ENCODE data around the gene USP40.

Gene USP40

GRCh38 chr2:233444501-233444900 lies 122.1 kb downstream of the USP40 start:
- no peak for DNase-seq (ENCODE audit: low read depth in 2 of 2)

DNA sequence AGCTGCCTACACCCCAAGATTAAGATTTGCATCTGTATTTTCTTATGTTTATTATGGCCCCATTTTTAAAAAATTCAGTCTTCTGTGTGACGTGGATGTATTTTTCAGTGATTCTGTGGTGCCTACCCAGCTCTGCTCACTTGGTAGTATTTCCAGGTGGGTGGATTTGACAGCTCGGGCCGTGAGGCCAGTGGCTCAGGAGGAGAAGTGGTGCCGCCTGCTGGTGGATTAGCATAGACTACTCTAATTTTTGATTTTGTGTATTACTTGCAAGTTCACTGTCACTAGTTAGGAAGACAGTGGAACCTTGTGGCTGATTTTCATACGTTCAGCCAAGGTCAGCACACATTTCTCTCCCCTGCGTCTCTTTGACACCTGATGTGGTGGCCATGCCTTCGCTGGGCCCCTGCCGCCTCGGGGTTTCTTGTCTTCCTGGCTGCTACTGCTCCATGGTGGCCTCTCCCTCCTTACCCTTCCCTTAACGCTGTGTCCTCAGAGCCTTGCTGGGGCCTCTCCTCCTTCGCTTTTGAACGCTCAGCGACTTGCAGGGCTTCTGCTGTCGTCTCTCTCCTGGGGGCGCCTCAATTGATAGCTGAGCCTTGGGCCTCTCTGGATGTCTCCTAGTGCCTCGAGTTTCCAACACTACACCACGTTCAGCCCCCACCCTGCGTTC lies 122.9 kb downstream of the USP40 start:
- peak; percentile 60 to 77 for DNase-seq (ENCODE audit: low read depth in 2 of 2)

- no peak for DNase-seq (ENCODE audit: low read depth in 2 of 2)
Measured at GRCh38 chr2:233442028-233442310, 124.6 kb downstream of the USP40 start.

- no peak for DNase-seq (ENCODE audit: low read depth in 2 of 2)
Measured at GRCh38 chr2:233441161-233442027, 125.2 kb downstream of the USP40 start.

DNA sequence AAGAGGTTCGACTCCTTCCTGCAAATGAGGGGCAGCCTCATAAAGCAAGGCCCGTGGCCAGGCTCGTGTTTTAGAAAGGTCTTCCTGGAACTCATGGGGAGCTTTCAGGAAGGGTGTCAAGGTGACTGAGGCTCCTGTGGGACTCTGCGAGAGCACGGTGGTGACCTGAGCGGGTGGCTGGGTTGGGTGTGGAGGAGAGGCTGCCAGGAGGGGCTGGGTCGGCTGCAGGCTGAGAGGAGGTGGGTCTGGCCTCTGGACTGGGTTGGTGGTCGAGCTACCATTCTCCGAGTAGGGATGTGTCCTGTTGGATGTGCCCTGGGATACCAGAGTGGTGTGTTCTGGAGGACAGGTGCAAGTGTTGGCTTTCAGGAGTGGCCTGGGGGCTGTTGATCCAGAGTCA lies 125.9 kb downstream of the USP40 start:
- DNase-seq (ENCODE audit: low read depth in 2 of 2) = no peak

DNA sequence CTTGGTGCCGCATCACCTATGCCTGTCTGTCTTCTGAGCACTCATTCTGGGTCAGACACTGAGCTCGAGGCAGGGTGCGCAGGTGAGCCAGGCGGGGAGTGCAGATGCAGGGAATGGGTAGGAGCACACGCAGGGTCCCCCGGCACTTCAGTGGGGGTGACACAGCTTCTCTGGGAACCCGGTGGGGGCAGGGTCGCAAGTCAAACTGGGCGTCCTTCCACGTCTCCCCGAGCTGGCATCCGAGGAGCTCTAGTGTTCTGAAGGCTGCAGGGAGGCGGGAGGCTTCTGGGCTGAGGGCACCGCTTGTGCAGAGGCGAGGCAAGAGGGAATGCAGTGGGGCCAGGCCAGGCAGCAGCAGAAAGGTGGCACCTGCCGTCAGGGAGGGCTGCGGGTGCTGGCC lies 126.3 kb downstream of the USP40 start:
- DNase-seq (ENCODE audit: low read depth in 2 of 2) = no peak

- no peak for DNase-seq (ENCODE audit: low read depth in 2 of 2)
Measured at GRCh38 chr2:233439191-233439590, 127.4 kb downstream of the USP40 start.

- no peak for DNase-seq (ENCODE audit: low read depth in 2 of 2)
Measured at GRCh38 chr2:233438573-233439147, 127.9 kb downstream of the USP40 start.

- DNase-seq (ENCODE audit: low read depth in 2 of 2) = no peak
Measured at GRCh38 chr2:233437439-233437955, 129.1 kb downstream of the USP40 start.

DNA sequence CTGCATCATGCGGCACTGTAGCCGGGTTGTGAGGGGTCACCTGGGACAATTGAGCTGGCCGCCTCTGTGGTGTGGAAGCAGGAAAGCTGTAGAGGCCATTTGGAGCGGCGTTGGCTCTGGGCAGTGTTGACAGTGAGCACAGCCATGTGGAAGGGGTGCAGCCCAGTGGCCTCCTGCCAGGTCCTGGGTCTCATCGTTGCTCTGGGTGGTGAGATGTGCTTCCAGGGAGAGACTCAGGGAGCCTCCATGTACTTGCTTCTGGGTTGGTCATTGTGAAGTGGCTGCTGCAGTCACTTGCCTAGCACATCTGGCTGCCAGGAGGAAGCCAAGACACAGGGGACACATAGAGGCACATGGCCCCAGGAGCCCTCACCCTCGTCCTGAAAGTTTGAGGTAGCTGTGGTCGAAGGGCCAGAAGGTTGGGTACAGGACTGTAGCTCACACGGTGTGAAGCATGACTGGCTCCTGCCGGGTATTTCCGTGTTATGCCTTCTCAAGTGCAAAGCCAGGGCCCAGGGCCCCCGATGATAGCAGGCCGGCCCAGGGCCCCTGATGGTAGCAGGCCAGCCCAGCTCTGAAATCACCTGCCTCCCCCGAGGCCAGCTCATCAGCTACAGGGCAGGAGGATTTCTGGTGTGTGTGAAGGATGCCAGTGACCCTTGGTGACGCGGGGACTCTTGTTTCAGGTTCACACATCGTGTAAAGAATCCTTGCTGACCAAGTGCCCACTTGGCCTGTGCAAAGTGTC lies 129.7 kb downstream of the USP40 start:
- no peak for DNase-seq (ENCODE audit: low read depth in 2 of 2)

- no peak for DNase-seq (ENCODE audit: low read depth in 2 of 2)
Measured at GRCh38 chr2:233436191-233436581, 130.4 kb downstream of the USP40 start.

- no peak for DNase-seq (ENCODE audit: low read depth in 2 of 2)
Measured at GRCh38 chr2:233435436-233436190, 131.0 kb downstream of the USP40 start.

DNA sequence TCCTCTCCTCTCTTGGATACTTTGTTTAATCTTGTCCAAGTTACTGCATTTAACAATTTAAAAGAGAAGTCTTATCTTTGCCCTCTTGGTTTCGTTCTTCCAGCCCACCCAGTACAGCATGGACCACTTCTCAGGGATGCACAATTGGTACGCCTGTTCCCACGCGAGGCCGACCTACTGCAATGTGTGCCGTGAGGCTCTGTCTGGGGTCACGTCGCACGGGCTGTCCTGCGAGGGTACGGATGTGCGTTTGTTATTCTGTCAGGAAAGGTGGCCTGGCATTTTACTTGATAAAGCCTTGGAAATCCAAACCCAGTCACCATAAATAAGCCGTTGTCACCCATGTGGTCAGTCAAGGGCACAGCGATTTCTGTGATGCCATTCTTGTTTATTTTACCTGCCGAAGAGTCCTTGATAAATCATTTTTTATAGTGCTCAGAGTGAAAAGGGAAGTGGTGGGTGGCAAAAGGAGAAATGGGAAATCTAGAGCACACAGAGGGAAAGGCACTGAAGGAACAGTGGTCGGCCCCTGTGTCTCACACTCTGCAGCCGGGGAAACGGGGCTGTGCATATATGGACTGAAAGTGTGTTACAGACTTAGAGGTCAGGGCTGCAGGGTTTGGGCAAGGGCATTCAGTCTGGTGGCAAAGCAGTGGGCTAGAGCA lies 131.8 kb downstream of the USP40 start:
- DNase-seq (ENCODE audit: low read depth in 2 of 2) = no peak

GRCh38 chr2:233433794-233434193 lies 132.8 kb downstream of the USP40 start:
- no peak for DNase-seq (ENCODE audit: low read depth in 2 of 2)

- DNase-seq (ENCODE audit: low read depth in 2 of 2) = no peak
Measured at GRCh38 chr2:233433029-233433428, 133.6 kb downstream of the USP40 start.

GRCh38 chr2:233430651-233431050 lies 135.9 kb downstream of the USP40 start:
- DNase-seq (ENCODE audit: low read depth in 2 of 2) = no peak

GRCh38 chr2:233430081-233430480 lies 136.5 kb downstream of the USP40 start:
- DNase-seq (ENCODE audit: low read depth in 2 of 2) = no peak

- DNase-seq (ENCODE audit: low read depth in 2 of 2) = no peak
Measured at GRCh38 chr2:233429175-233429897, 137.2 kb downstream of the USP40 start.

DNA sequence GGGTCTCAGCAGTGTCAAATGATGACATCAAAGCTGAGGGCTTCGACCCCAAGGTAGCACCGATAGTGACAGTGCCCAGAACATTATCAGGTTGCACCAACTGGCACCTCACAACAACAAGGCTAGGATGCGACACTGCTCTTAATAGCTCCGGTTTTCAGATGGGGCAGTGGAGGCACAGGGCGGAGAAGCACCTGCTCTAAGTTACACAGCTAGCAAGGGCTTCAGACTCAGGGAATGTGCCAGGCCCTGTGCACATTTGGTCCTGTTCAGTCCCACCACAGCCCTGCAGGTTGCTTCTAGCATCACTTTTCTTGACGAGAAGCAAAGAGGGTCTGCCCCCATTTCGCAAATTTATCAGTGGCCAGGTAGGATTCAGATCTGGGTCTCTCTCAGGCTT lies 138.1 kb downstream of the USP40 start:
- DNase-seq (ENCODE audit: low read depth in 2 of 2) = no peak

- no peak for DNase-seq (ENCODE audit: low read depth in 2 of 2)
Measured at GRCh38 chr2:233428008-233428407, 138.6 kb downstream of the USP40 start.

All from stimulated activated CD8-positive, alpha-beta memory T cell treated with anti-CD3 and anti-CD28 coated beads, Interleukin-2, amount 100 ng/mL, for 1 hour (primary cell).